Kidney epithelial cell (primary cell): ENCODE results near the gene PIK3C2G. TPM values are rescaled to one million over a fixed set of nuclear protein-coding genes. Genes with fewer than 3 reads are reported as not detected.

Source experiments
- DNase-seq: peaks from one replicate; pipeline ENCODE4 v3.0.0-alpha.2; 2010; ENCODE audit warnings: low read depth
- H3K27me3 ChIP-seq: 2 replicates; pipeline ENCODE4 v1.6.0; 2011; ENCODE audit warnings: low read length; ENCODE audit not compliant: control insufficient read depth, insufficient read depth
- H3K36me3 ChIP-seq: 2 replicates; pipeline ENCODE4 v1.5.1; 2011; ENCODE audit warnings: low read length; ENCODE audit not compliant: control insufficient read depth, insufficient read depth
- H3K4me3 ChIP-seq: 2 replicates; pipeline ENCODE4 v1.5.1; 2011; ENCODE audit warnings: low read depth, mild to moderate bottlenecking, control low read depth, low read length
- total RNA-seq: library from RNA; depleted of rRNA; stranded (reverse); fragments of >200 nt; gene quantifications from 2 replicates; pipeline ENCODE4 v1.2.3, GENCODE V29; 2015
- TF ChIP-seq, protein P1 (sequence below): IDR thresholded peaks from 2 replicates; pipeline ENCODE4 v1.5.1; 2011; ENCODE audit warnings: mild to moderate bottlenecking, moderate library complexity, low read length, control low read depth, inconsistent platforms; ENCODE audit not compliant: insufficient read depth, poor library complexity, severe bottlenecking

PIK3C2G gene
- total RNA-seq, 1 donor from 2014 or later: 0.13 TPM

DNA sequence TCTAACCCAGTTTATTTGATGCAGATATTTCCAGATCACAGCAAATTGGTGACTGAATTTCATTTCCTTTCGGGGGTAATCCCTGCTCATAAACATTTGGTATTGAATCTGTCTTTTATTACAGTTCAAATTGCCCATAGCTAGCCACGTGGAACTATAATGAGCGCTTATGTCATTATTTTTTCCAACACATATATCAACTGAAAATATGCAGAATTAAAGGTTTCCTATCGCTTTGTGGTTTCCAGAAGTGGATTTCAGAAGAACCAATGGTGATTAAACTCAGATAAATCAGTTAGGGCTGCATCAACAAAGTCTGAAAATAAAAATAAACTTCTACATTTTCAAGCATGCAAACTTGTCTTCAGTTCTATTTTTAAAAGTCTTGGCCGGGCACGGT is 111.9 kb downstream of the PIK3C2G start:
- no peak for DNase-seq
- TF ChIP-seq, protein P1, sequence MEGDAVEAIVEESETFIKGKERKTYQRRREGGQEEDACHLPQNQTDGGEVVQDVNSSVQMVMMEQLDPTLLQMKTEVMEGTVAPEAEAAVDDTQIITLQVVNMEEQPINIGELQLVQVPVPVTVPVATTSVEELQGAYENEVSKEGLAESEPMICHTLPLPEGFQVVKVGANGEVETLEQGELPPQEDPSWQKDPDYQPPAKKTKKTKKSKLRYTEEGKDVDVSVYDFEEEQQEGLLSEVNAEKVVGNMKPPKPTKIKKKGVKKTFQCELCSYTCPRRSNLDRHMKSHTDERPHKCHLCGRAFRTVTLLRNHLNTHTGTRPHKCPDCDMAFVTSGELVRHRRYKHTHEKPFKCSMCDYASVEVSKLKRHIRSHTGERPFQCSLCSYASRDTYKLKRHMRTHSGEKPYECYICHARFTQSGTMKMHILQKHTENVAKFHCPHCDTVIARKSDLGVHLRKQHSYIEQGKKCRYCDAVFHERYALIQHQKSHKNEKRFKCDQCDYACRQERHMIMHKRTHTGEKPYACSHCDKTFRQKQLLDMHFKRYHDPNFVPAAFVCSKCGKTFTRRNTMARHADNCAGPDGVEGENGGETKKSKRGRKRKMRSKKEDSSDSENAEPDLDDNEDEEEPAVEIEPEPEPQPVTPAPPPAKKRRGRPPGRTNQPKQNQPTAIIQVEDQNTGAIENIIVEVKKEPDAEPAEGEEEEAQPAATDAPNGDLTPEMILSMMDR: no peak
- H3K36me3 ChIP-seq: no peaks in the 10 kb centered on the region
- no peaks in the 10 kb centered on the region for H3K27me3 ChIP-seq
- no peak overlapping the region for H3K4me3 ChIP-seq

DNA sequence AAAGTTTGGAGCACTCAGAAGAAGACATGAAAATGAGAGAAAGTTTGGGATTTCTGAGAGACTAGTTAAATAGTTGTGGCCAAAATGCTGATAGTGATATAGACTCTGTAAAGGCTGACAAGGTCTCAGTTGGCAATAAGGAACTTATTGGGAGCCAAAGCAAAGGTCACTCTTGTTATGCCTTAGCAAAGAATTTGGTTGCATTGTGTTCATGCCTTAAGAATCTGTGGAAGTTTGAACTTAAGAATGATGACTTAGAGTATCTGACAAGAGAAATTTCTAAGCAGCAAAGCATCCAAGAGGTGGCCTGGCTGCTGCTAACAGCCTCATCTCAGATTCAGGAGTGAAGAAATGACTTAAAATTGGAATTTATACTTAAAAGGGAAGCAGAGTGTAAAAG is 113.8 kb downstream of the PIK3C2G start:
- no peak overlapping the region for H3K4me3 ChIP-seq
- TF ChIP-seq, protein P1: no peak
- no peaks in the 10 kb centered on the region for H3K27me3 ChIP-seq
- DNase-seq: no peak
- no peaks in the 10 kb centered on the region for H3K36me3 ChIP-seq

DNA sequence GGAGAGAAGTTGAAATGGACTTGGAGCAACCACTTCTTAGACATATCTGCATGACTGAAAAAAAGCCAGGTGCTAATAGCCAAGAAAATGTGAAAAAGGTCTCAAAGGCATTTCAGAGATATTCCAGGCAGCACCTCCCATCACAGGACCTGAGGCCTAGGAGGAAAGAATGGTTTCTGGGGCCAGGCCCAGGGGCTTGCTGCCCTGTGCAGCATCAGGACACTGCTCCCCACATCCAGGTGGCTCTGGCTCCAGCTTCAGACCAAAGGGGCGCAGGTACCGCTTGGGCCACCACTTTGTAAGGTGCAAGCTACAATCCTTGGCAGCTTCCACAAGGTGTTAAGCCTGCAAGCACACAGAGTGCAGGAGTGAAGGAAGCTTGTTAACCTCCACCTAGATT is 114.3 kb downstream of the PIK3C2G start:
- no peaks in the 10 kb centered on the region for H3K27me3 ChIP-seq
- no peak overlapping the region for H3K4me3 ChIP-seq
- TF ChIP-seq, protein P1: no peak

DNA sequence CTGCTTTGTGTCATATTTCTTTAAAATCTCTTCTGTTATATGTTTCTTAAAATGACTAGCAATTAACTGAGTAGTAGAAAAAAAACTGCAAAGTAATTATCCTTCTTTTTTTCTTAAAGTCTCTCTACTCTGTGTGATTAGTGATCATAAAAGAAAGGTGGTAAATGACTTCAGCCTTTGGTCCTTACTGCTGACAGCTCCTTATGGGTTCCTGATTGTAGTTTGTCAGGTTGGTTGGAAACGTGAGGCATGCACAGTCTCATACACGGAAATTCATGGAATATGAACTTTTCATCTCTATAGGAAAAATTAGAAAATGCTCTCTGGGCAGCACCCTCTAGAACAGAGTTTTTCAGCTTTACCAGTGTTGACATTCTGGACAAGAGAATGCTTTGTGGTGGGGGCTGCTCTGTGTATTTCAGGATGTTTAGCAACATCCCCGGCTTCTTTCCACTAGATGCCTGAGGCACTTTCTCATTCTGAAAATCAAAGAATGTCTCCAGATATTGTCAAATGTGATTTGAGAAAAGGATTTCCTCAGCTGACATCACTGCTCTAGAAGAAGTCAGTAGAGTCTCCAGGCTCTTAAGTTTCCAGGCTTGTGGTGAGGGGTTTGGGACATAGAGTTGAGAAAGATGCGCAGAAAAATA is 121.0 kb downstream of the PIK3C2G start:
- Histone ChIP-seq H3K36me3 (no peaks in the 10 kb centered on the region), H3K27me3 (no peaks in the 10 kb centered on the region)
- DNase-seq: no peak

More for the DNA sequence above, 114.3 kb downstream of the PIK3C2G start:
- H3K36me3 ChIP-seq: no peaks in the 10 kb centered on the region
- DNase-seq: no peak

DNA sequence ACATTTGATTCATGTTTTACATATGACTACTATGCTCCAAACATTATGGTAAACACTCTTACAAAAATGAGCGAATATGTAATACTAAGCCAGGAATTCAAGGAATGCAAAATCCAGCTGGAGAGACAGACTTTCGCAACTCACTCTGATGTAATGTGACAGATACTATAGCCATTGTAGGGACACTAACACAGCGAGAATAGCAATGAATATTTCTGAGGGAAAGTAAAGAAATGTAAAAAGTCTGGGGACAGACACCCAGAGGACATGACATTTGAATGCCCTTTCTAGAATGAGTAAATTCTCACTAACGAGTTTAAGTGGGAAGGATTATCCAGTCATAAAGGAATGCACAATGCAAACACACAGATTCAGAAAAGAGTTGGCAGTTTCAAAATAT is 121.9 kb downstream of the PIK3C2G start:
- Histone ChIP-seq H3K36me3 (no peaks in the 10 kb centered on the region), H3K4me3 (no peak overlapping the region), H3K27me3 (no peaks in the 10 kb centered on the region)
- DNase-seq: peak; percentile 41
- TF ChIP-seq, protein P1: no peak

More for the DNA sequence above, 121.0 kb downstream of the PIK3C2G start:
- TF ChIP-seq, protein P1: no peak
- no peak overlapping the region for H3K4me3 ChIP-seq

DNA sequence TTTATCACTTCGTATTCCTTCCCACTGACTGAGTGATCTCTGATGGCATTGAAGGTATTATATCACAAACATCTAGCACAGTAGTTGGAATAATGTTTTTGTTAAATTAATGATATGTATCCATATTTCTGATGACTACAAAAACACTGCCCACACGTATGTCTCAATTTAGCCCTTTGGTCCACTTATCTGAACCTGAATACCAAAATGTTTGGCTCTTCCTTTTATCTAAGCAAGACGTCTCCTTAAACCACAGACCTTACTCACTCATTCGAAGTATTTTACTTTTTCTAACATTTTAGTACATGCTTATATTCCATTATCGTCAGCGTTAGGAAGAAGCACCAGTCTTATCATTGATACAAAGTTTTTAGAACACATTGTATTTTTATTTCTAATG is 126.4 kb downstream of the PIK3C2G start:
- TF ChIP-seq, protein P1: no peak
- H3K27me3 ChIP-seq: no peaks in the 10 kb centered on the region
- no peaks in the 10 kb centered on the region for H3K36me3 ChIP-seq
- no peak for DNase-seq
- H3K4me3 ChIP-seq: no peak overlapping the region
